Uterus (tissue), 2 donors: ENCODE results near the gene SURF4.

Experiments used
- CTCF ChIP-seq, 4 experiments: fragments of 200-600 bp in 2 of 4; fragments of 450-650 bp in 2 of 4; sonication (generic) in 2 of 4; IDR thresholded peaks; one replicate each; pipeline ENCODE4 v1.5.1; 2016 to 2019; ENCODE audit warnings: antibody characterized with exemption in 4 of 4, mild to moderate bottlenecking in 2 of 4, moderate library complexity in 1 of 4
- POLR2A ChIP-seq, 2 donors: fragments of 450-650 bp; IDR thresholded peaks; one replicate each; pipeline ENCODE4 v1.6.1; 2016; ENCODE audit warnings: antibody characterized with exemption in 2 of 2, mild to moderate bottlenecking in 1 of 2, moderate library complexity in 1 of 2

GRCh38 chr9:133366435-133366834, 9.4 kb downstream of the SURF4 start:
- TF ChIP-seq CTCF (IDR thresholded peaks at IDR 0.05) (no peak), POLR2A (IDR thresholded peaks at IDR 0.05) (no peak)
